ENCODE measurements around the gene ATP2B2.
"Not testable (repeated sequence)": the region's sequence is repeated elsewhere in the genome, so short reads cannot be mapped to it uniquely, and the experiment has no call there.

ATP2B2 gene

GRCh38 chr3:10317311-10317960 is 187.9 kb downstream of the ATP2B2 start:
- no peak for DNase-seq

GRCh38 chr3:10315771-10316344 is 189.5 kb downstream of the ATP2B2 start:
- DNase-seq, result no peak

GRCh38 chr3:10315101-10315500 is 190.3 kb downstream of the ATP2B2 start:
- no peak for DNase-seq

- DNase-seq, result no peak
These were observed 192.5 kb downstream of the ATP2B2 start for GRCh38 chr3:10312861-10313260.

- no peak for DNase-seq
These were observed 193.0 kb downstream of the ATP2B2 start for GRCh38 chr3:10312391-10312790.

- no peak for DNase-seq
These were observed 193.7 kb downstream of the ATP2B2 start for GRCh38 chr3:10311710-10312109.

GRCh38 chr3:10310578-10310977 is 194.8 kb downstream of the ATP2B2 start:
- DNase-seq, result no peak

- DNase-seq, result no peak
These were observed 195.7 kb downstream of the ATP2B2 start for GRCh38 chr3:10309736-10310135.

GRCh38 chr3:10308678-10309077 is 196.7 kb downstream of the ATP2B2 start:
- DNase-seq, result no peak

GRCh38 chr3:10306156-10306555 is 199.2 kb downstream of the ATP2B2 start:
- no peak for DNase-seq

GRCh38 chr3:10305331-10305902 is 200.0 kb downstream of the ATP2B2 start:
- DNase-seq, result peak; percentile 51

- DNase-seq, result no peak
These were observed 200.5 kb downstream of the ATP2B2 start for GRCh38 chr3:10304905-10305304.

- no peak for DNase-seq
These were observed 201.6 kb downstream of the ATP2B2 start for GRCh38 chr3:10303785-10304184.

GRCh38 chr3:10303105-10303504 is 202.3 kb downstream of the ATP2B2 start:
- DNase-seq, result no peak

GRCh38 chr3:10300087-10300486 is 205.3 kb downstream of the ATP2B2 start:
- no peak for DNase-seq

- no peak for DNase-seq
These were observed 205.7 kb downstream of the ATP2B2 start for GRCh38 chr3:10299679-10300078.

- no peak for DNase-seq
These were observed 206.2 kb downstream of the ATP2B2 start for GRCh38 chr3:10299175-10299574.

- DNase-seq, result not testable (repeated sequence)
These were observed 207.3 kb downstream of the ATP2B2 start for GRCh38 chr3:10298064-10298463.

GRCh38 chr3:10294030-10294586 is 211.3 kb downstream of the ATP2B2 start:
- no peak for DNase-seq

- no peak for DNase-seq
These were observed 212.6 kb downstream of the ATP2B2 start, which contains the start of gene GHRL for GRCh38 chr3:10292505-10293419. GHRL (minus strand) TSS chr3:10292947; CDS start chr3:10290180, 2,767 bp downstream.

GRCh38 chr3:10291641-10292040 is 213.7 kb downstream of the ATP2B2 start:
- no peak for DNase-seq

- no peak for DNase-seq
These were observed 214.8 kb downstream of the ATP2B2 start for GRCh38 chr3:10290481-10291176.

Data from NCI-H2171 (cell line).